CD4-positive, alpha-beta T cell treated with Interleukin-21 for 1 hour (primary cell): Measurements from ENCODE around the gene MINDY2.

Experiments
- DNase-seq: peaks from one replicate; pipeline ENCODE4 v3.0.0-alpha.2; 2020

The MINDY2 gene

GRCh38 chr15:58889363-58889762 lies 118.3 kb downstream of the MINDY2 start:
- no peak for DNase-seq

- DNase-seq, result no peak
Observed at GRCh38 chr15:58898150-58898680, 127.1 kb downstream of the MINDY2 start.

GRCh38 chr15:58900631-58901030 lies 129.5 kb downstream of the MINDY2 start:
- no peak for DNase-seq

- DNase-seq, result peak; percentile 13
Observed at GRCh38 chr15:58908550-58909309, 137.6 kb downstream of the MINDY2 start.

GRCh38 chr15:58909616-58910015 lies 138.5 kb downstream of the MINDY2 start:
- no peak for DNase-seq

GRCh38 chr15:58910456-58910855 lies 139.4 kb downstream of the MINDY2 start:
- DNase-seq, result no peak
